HFFc6 (cell line): Measurements from ENCODE around the gene AFAP1L1. TPM values are rescaled to one million over a fixed set of nuclear protein-coding genes. Genes with fewer than 3 reads are reported as not detected.
A peak's percentile ranks its signal among the peaks of the same experiment; 100 is the strongest.

Experiments used
- DNase-seq: peaks from one replicate; pipeline ENCODE4 v3.0.0-alpha.2; 2018
- H3K27ac Mint-ChIP-seq: 2 replicates; pipeline ENCODE4 v1.8.0; 2020; ENCODE audit warnings: mild to moderate bottlenecking, mixed read lengths
- H3K27me3 Mint-ChIP-seq: 2 replicates; pipeline ENCODE4 v1.8.0; 2021; ENCODE audit warnings: mild to moderate bottlenecking, moderate library complexity, mixed read lengths; ENCODE audit not compliant: insufficient read depth
- H3K36me3 Mint-ChIP-seq: 2 replicates; pipeline ENCODE4 v1.8.0; 2021; ENCODE audit warnings: low read depth, mixed read lengths
- H3K4me1 Mint-ChIP-seq: 2 replicates; pipeline ENCODE4 v1.8.0; 2020; ENCODE audit warnings: low read depth, mixed read lengths
- H3K4me3 Mint-ChIP-seq: 2 replicates; pipeline ENCODE4 v1.8.0; 2020; ENCODE audit warnings: mild to moderate bottlenecking, moderate library complexity, mixed read lengths
- H3K9me3 Mint-ChIP-seq: 2 replicates; pipeline ENCODE4 v1.8.0; 2020; ENCODE audit warnings: mild to moderate bottlenecking, mixed read lengths
- CTCF ChIP-seq: fragments of 200-600 bp; sonication (generic); IDR thresholded peaks from 2 replicates; pipeline ENCODE4 v1.5.0; 2021; ENCODE audit warnings: antibody characterized with exemption, mild to moderate bottlenecking
- total RNA-seq, 6 experiments: library from RNA; stranded (reverse); fragmentation: NEBNext Ultra II Directional; extraction: Animal tissue kit (Norgen Biotek cat#: 25700); gene quantifications; 2 replicates in 1 of 6; 3 replicates in 5 of 6; pipeline ENCODE4 v1.2.3, GENCODE V29; 2021

The AFAP1L1 gene
- total RNA-seq, 6 experiments from 2014 or later: 3.2 to 7.5 (median 5.4) TPM

GRCh38 chr5:149326611-149327010 is 55.0 kb downstream of the AFAP1L1 start:
- DNase-seq: no peak
- Mint-ChIP-seq H3K27me3 (no peaks in the 10 kb centered on the region), H3K9me3 (no peaks in the 10 kb centered on the region), H3K4me3 (no peak overlapping the region), H3K27ac (no peak overlapping the region), H3K4me1 (peaks cover 23% of the 10 kb centered on the region), H3K36me3 (no peaks in the 10 kb centered on the region; the same call in 1 of the 2 replicates)
- TF ChIP-seq CTCF: no peak

GRCh38 chr5:149328177-149328576 is 56.5 kb downstream of the AFAP1L1 start:
- Mint-ChIP-seq H3K4me3 (no peak overlapping the region), H3K27ac (no peak overlapping the region), H3K9me3 (no peaks in the 10 kb centered on the region), H3K36me3 (no peaks in the 10 kb centered on the region; the same call in 1 of the 2 replicates), H3K27me3 (no peaks in the 10 kb centered on the region), H3K4me1 (peaks cover 21% of the 10 kb centered on the region)
- DNase-seq: no peak
- TF ChIP-seq CTCF: no peak

- DNase-seq: no peak
- peak overlapping the region; percentile 6; the same call in 1 of the 2 replicates for H3K27ac Mint-ChIP-seq
- TF ChIP-seq CTCF: no peak
- no peak overlapping the region for H3K4me3 Mint-ChIP-seq
- H3K36me3 Mint-ChIP-seq: no peaks in the 10 kb centered on the region; the same call in 1 of the 2 replicates
- H3K27me3 Mint-ChIP-seq: no peaks in the 10 kb centered on the region
- H3K9me3 Mint-ChIP-seq: no peaks in the 10 kb centered on the region
- H3K4me1 Mint-ChIP-seq: peaks cover 13% of the 10 kb centered on the region
Measured at GRCh38 chr5:149333711-149334443, 62.2 kb downstream of the AFAP1L1 start.

- H3K4me1 Mint-ChIP-seq: peaks cover 13% of the 10 kb centered on the region
- no peak overlapping the region for H3K4me3 Mint-ChIP-seq
- no peak overlapping the region for H3K27ac Mint-ChIP-seq
- no peak for DNase-seq
- no peaks in the 10 kb centered on the region for H3K27me3 Mint-ChIP-seq
- no peak for TF ChIP-seq CTCF
- no peaks in the 10 kb centered on the region for H3K9me3 Mint-ChIP-seq
- no peaks in the 10 kb centered on the region for H3K36me3 Mint-ChIP-seq
Measured at GRCh38 chr5:149337736-149338135, 66.1 kb downstream of the AFAP1L1 start.

GRCh38 chr5:149338364-149338763 is 66.7 kb downstream of the AFAP1L1 start:
- Mint-ChIP-seq H3K27me3 (no peaks in the 10 kb centered on the region), H3K4me3 (no peak overlapping the region), H3K9me3 (no peaks in the 10 kb centered on the region), H3K4me1 (peaks cover 13% of the 10 kb centered on the region), H3K36me3 (no peaks in the 10 kb centered on the region), H3K27ac (no peak overlapping the region)
- no peak for TF ChIP-seq CTCF
- no peak for DNase-seq
